Stimulated activated CD8-positive, alpha-beta memory T cell treated with anti-CD3 and anti-CD28 coated beads, Interleukin-4, amount 100 ng/mL, for 4 hours (primary cell): Measurements from ENCODE around the gene CD247.
A peak's percentile ranks its signal among the peaks of the same experiment; 100 is the strongest.

Experiments
- DNase-seq, 2 donors: peaks; one replicate each; pipeline ENCODE4 v3.0.0-alpha.2; 2020; ENCODE audit warnings: low read depth in 2 of 2, low spot score in 1 of 2

CD247 gene

GRCh38 chr1:167542109-167543032 is 24.0 kb upstream of the CD247 start:
- DNase-seq: no peak

- no peak for DNase-seq
These were observed 23.3 kb upstream of the CD247 start for GRCh38 chr1:167541610-167542009.

- DNase-seq: no peak
These were observed 22.7 kb upstream of the CD247 start for GRCh38 chr1:167541003-167541402.

GRCh38 chr1:167538657-167539056 is 20.3 kb upstream of the CD247 start:
- no peak for DNase-seq

GRCh38 chr1:167533851-167534300 is 15.5 kb upstream of the CD247 start:
- peak in 1 of 2 donors; percentile 38 for DNase-seq

- no peak for DNase-seq
These were observed 14.9 kb upstream of the CD247 start for GRCh38 chr1:167532964-167533824.

GRCh38 chr1:167532375-167532774 is 14.0 kb upstream of the CD247 start:
- DNase-seq: no peak

GRCh38 chr1:167529829-167530474 is 11.6 kb upstream of the CD247 start:
- DNase-seq: no peak

GRCh38 chr1:167528057-167528728 is 9.9 kb upstream of the CD247 start:
- no peak for DNase-seq

GRCh38 chr1:167526667-167527383 is 8.5 kb upstream of the CD247 start:
- no peak for DNase-seq

- DNase-seq: no peak
These were observed 6.3 kb upstream of the CD247 start for GRCh38 chr1:167524651-167525050.

GRCh38 chr1:167522246-167522645 is 3.9 kb upstream of the CD247 start:
- DNase-seq: no peak

- DNase-seq: no peak
These were observed 2.4 kb upstream of the CD247 start for GRCh38 chr1:167520711-167521206.

GRCh38 chr1:167517535-167518330 is 596 bp downstream of the CD247 start:
- peak; percentile 74 to 85 for DNase-seq

- no peak for DNase-seq
These were observed 1.6 kb downstream of the CD247 start for GRCh38 chr1:167516404-167517388.

- no peak for DNase-seq
These were observed 2.4 kb downstream of the CD247 start for GRCh38 chr1:167515893-167516321.

- no peak for DNase-seq
These were observed 2.9 kb downstream of the CD247 start for GRCh38 chr1:167515461-167515860.

GRCh38 chr1:167514288-167514687 is 4.0 kb downstream of the CD247 start:
- no peak for DNase-seq
